Measurements from ENCODE around the gene SOX5. TPM values are rescaled to one million over a fixed set of nuclear protein-coding genes. Genes with fewer than 3 reads are reported as not detected.
A peak's percentile ranks its signal among the peaks of the same experiment; 100 is the strongest.

The SOX5 gene
- total and polyA plus RNA-seq, 2 experiments from 2014 or later: 1.0 to 4.7 TPM

- no peak for TF ChIP-seq ZNF462 (CRISPR knock-in tag; IDR thresholded peaks at IDR 0.05)
Observed at GRCh38 chr12:23781118-23781517, 168.4 kb downstream of the SOX5 start (continued).

GRCh38 chr12:23775208-23775607, 174.3 kb downstream of the SOX5 start:
- H3K27me3 Mint-ChIP-seq (ENCODE audit: insufficient read depth, low read depth, poor library complexity): no peaks in the 10 kb centered on the region
- no peak for ATAC-seq
- no peak for TF ChIP-seq EZH2phosphoT487 (IDR thresholded peaks at IDR 0.05; ENCODE audit: unreplicated experiment)
- TF ChIP-seq EZH2 (IDR thresholded peaks at IDR 0.05; ENCODE audit: low read depth, unreplicated experiment): no peak
- TF ChIP-seq JUNB (IDR thresholded peaks at IDR 0.05; ENCODE audit: unreplicated experiment): no peak
- no peak for TF ChIP-seq POLR2AphosphoS5 (IDR thresholded peaks at IDR 0.05; ENCODE audit: low read depth)
- no peak for TF ChIP-seq STAT1 (IDR thresholded peaks at IDR 0.05; ENCODE audit: unreplicated experiment)
- no peak for TF ChIP-seq CTCF (conservative IDR thresholded peaks at IDR 0.05; ENCODE audit: low read depth in 2 of 2)
- TF ChIP-seq REST (IDR thresholded peaks at IDR 0.05; ENCODE audit: unreplicated experiment): no peak
- TF ChIP-seq ZNF331 (CRISPR knock-in tag; IDR thresholded peaks at IDR 0.05; ENCODE audit: low read depth): no peak
- TF ChIP-seq NANOG (IDR thresholded peaks at IDR 0.05; ENCODE audit: borderline replicate concordance): no peak
- no peak for TF ChIP-seq CREB1 (CRISPR knock-in tag; IDR thresholded peaks at IDR 0.05; ENCODE audit: low read depth)
- TF ChIP-seq ETS1 (IDR thresholded peaks at IDR 0.05): no peak
- no peak for TF ChIP-seq ZNF114 (CRISPR knock-in tag; IDR thresholded peaks at IDR 0.05)

More at GRCh38 chr12:23775208-23775607, 174.3 kb downstream of the SOX5 start:
- Mint-ChIP-seq H3K4me1 (peaks cover 4% of the 10 kb centered on the region; the same call in 2 of the 3 replicates), H3K9me3 (peaks cover 8% of the 10 kb centered on the region; the same call in 2 of the 3 replicates), H3K36me3 (ENCODE audit: low read depth) (peaks cover 4% of the 10 kb centered on the region; the same call in 2 of the 3 replicates), H3K4me3 (no peak overlapping the region), H3K27ac (no peak overlapping the region)
- H4K20me1 ChIP-seq (replicated peaks; ENCODE audit: insufficient read depth): no peaks in the 10 kb centered on the region
- no peaks in the 10 kb centered on the region for H3K36me3 ChIP-seq (ENCODE audit: insufficient read depth)
- H3K27ac ChIP-seq (ENCODE audit: low read depth): no peak overlapping the region
- H2AFZ ChIP-seq: no peak overlapping the region
- H3K4me3 ChIP-seq: no peak overlapping the region
- no peaks in the 10 kb centered on the region for H3F3A ChIP-seq (replicated peaks; ENCODE audit: low read depth)
- 0 out of 2 replicates have a peak, but pooled peaks cover 6% of the 10 kb centered on the region for H3K9me2 ChIP-seq (ENCODE audit: insufficient read depth)
- H3K4me2 ChIP-seq: peak overlapping the region; percentile 29; the same call in 1 of the 2 replicates
- peaks cover 7% of the 10 kb centered on the region for H3K4me1 ChIP-seq (ENCODE audit: insufficient read depth)
- no peak for DNase-seq (ENCODE audit: low spot score)
- no peaks in the 10 kb centered on the region for H3K27me3 ChIP-seq (ENCODE audit: insufficient read depth)
- no peaks in the 10 kb centered on the region for H3K79me2 ChIP-seq (replicated peaks; ENCODE audit: insufficient read depth)
